ENCODE measurements around the gene UBALD2. TPM values are rescaled to one million over a fixed set of nuclear protein-coding genes. Genes with fewer than 3 reads are reported as not detected.
"Not testable (repeated sequence)": the region's sequence is repeated elsewhere in the genome, so short reads cannot be mapped to it uniquely, and the experiment has no call there.

Gene UBALD2
- total RNA-seq, 1 donor from 2014 or later = 3.4 TPM

DNA sequence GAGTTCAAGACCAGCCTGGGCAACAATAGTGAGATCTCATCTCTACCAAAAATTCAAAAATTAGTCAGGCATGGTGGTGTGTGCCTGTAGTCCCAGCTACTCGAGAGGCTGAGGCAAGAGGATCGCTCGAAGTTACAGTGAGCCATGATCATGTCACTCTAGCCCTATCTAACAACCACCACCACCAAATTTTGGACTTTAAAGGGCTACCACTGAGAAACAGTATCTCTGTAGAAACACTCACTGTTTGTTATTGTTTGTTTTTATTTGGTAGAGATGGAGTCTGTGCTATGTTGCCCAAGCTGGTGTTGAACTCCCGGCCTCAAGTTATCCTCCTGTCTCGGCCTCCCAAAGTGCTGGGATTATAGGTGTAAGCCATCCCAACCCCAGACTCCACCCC, 1.3 kb upstream of the UBALD2 start:
- TF ChIP-seq, protein P1, sequence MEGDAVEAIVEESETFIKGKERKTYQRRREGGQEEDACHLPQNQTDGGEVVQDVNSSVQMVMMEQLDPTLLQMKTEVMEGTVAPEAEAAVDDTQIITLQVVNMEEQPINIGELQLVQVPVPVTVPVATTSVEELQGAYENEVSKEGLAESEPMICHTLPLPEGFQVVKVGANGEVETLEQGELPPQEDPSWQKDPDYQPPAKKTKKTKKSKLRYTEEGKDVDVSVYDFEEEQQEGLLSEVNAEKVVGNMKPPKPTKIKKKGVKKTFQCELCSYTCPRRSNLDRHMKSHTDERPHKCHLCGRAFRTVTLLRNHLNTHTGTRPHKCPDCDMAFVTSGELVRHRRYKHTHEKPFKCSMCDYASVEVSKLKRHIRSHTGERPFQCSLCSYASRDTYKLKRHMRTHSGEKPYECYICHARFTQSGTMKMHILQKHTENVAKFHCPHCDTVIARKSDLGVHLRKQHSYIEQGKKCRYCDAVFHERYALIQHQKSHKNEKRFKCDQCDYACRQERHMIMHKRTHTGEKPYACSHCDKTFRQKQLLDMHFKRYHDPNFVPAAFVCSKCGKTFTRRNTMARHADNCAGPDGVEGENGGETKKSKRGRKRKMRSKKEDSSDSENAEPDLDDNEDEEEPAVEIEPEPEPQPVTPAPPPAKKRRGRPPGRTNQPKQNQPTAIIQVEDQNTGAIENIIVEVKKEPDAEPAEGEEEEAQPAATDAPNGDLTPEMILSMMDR (IDR thresholded peaks at IDR 0.05; ENCODE audit: insufficient read depth, low read length, severe bottlenecking) = no peak
- Histone ChIP-seq H3K36me3 (ENCODE audit: control insufficient read depth, insufficient read depth, low read length) (no peaks in the 10 kb centered on the region), H3K4me3 (ENCODE audit: low read depth, low read length) (no peak overlapping the region), H3K27me3 (ENCODE audit: control insufficient read depth, insufficient read depth, low read length) (no peaks in the 10 kb centered on the region)
- DNase-seq (ENCODE audit: low read depth) = no peak
- FAIRE-seq = no peak

DNA sequence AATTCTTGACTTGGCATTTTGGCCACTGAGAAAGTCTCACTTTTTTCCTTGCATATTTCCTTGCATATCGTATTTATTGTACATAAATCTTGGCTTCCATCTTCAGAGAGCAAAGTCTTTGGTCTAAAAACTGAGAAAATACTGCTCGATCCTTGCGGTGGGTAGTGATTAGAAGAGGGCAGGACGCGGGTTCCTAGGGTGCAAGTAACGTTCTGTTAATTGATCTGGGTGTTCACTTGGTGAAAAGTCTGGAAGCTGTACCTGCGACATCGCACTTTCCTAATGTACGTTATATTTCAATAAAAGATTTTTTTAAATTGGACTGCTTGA, 758 bp upstream of the UBALD2 start:
- no peak overlapping the region for H3K4me3 ChIP-seq (ENCODE audit: low read depth, low read length)
- FAIRE-seq (no peak), DNase-seq (ENCODE audit: low read depth) (no peak)
- H3K36me3 ChIP-seq (ENCODE audit: control insufficient read depth, insufficient read depth, low read length) = peaks cover 2% of the 10 kb centered on the region
- H3K27me3 ChIP-seq (ENCODE audit: control insufficient read depth, insufficient read depth, low read length) = no peaks in the 10 kb centered on the region
- TF ChIP-seq, protein P1 (IDR thresholded peaks at IDR 0.05; ENCODE audit: insufficient read depth, low read length, severe bottlenecking) = no peak

DNA sequence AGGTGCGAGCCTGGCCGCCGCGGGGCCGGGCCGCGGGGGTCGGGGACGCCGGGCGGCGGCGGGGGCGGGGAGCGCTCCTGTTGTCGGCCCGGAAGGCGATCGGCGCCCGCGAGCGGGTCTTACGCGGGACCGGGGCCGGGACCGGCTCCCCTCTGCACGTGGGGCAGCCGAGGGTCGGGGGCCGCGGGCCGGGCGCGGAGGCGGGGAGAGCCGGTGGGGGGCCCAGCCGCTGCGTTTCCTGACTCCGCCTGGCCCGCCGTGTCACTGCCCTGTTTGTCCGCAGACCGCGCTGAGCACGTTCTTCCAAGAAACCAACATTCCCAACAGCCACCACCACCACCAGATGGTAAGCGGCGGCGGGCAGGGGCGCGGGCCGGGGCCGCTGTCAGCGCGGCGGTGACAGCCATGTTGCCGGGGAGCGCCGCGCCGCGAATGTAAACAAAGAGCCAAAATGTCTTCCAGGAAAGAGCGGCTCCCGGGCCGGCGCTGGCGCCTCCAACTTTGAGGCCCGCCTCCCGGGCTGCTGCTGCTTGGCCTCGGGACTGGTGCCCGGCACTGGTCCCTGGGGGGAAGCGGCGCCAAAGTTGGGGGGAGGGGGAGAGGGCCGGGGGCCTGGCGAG, 586 bp downstream of the UBALD2 start:
- Histone ChIP-seq H3K27me3 (ENCODE audit: control insufficient read depth, insufficient read depth, low read length) (no peaks in the 10 kb centered on the region), H3K36me3 (ENCODE audit: control insufficient read depth, insufficient read depth, low read length) (peaks cover 2% of the 10 kb centered on the region), H3K4me3 (ENCODE audit: low read depth, low read length) (peak overlapping the region; percentile 67)
- no peak for FAIRE-seq
- TF ChIP-seq, protein P1 (IDR thresholded peaks at IDR 0.05; ENCODE audit: insufficient read depth, low read length, severe bottlenecking) = no peak
- no peak for DNase-seq (ENCODE audit: low read depth)

DNA sequence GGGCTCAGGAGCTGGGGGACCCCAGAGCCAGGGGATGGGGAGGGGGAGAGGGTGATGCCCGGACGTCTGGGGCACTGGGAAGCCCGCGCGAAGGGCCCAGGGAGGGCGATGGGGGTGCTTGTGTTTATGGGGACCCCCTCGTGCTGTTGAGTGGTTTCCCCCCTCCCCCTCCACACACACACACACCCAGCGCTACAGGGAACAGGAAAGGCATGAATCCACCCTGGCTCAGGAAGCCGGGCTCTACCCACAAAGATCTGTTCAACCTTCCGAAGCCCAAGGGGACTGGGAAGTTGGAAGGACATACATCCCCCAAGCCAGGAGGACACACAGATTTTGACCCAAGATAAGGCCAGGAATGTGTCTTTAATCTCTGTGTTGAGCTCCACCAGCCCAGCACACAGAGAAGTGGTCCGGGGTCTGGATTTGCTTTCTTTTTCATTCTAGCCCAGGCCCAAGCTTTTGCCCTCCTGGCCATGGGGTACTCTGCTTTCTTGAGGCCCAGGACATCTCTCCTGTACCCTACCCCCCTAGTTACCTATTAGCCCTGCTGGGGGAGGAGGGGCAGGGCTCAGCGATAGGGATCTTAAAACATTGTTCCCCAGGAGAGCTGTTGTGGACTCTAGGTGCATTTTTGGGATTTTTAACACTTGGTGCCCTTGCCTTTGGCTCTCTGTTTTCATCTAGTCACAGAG, 1.2 kb downstream of the UBALD2 start:
- Histone ChIP-seq H3K27me3 (ENCODE audit: control insufficient read depth, insufficient read depth, low read length) (no peaks in the 10 kb centered on the region), H3K36me3 (ENCODE audit: control insufficient read depth, insufficient read depth, low read length) (peaks cover 3% of the 10 kb centered on the region), H3K4me3 (ENCODE audit: low read depth, low read length) (peak overlapping the region; percentile 67)
- FAIRE-seq (no peak), DNase-seq (ENCODE audit: low read depth) (peak; percentile 29)
- TF ChIP-seq, protein P1 (IDR thresholded peaks at IDR 0.05; ENCODE audit: insufficient read depth, low read length, severe bottlenecking) = no peak

DNA sequence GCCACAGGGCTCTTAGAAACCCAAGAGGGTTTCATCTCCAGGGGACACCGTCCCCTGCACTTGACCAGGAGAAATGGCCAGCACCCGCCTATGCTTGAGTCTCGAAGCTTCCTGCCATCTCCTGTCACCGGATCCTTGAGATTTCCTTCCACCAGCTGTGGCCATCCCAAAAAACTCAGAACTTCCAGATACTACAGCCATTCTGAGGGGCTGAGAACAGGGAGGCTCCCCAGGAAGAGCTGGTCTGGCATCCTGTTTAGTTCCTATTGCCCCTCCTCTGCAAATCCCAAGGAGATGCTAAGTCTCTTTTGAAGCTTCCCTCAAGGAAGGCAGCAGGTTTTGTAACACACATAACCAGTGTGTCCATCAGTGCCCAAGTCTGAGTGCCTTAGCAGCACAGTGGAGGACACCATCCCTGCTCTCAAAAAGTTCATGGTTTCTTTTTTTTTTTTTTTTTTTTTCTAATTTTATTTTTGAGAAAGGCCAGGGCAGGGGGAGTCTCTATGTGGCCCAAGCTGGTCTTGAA, 2.0 kb downstream of the UBALD2 start:
- FAIRE-seq (no peak), DNase-seq (ENCODE audit: low read depth) (no peak)
- TF ChIP-seq, protein P1 (IDR thresholded peaks at IDR 0.05; ENCODE audit: insufficient read depth, low read length, severe bottlenecking) = no peak
- Histone ChIP-seq H3K27me3 (ENCODE audit: control insufficient read depth, insufficient read depth, low read length) (no peaks in the 10 kb centered on the region), H3K36me3 (ENCODE audit: control insufficient read depth, insufficient read depth, low read length) (peaks cover 3% of the 10 kb centered on the region), H3K4me3 (ENCODE audit: low read depth, low read length) (no peak overlapping the region)

DNA sequence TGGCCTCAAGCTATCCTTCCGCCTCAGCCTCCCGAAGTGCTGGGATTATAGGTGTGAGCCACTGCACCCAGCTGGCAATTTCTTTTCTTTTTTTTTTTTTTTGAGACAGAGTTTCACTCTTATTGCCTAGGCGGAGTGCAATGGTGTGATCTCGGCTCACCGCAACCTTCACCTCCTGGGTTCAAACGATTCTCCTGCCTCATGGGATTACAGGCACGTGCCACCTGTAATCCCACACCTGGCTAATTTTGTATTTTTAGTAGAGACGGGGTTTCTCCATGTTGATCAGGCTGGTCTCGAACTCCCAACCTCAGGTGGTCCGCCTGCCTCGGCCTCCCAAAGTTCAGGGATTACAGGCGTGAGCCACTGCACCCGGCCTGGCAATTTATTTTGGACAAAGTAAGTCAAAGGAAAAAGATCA, 2.4 kb downstream of the UBALD2 start:
- not testable (repeated sequence) for FAIRE-seq

More for the DNA sequence above, 2.4 kb downstream of the UBALD2 start:
- H3K27me3 ChIP-seq (ENCODE audit: control insufficient read depth, insufficient read depth, low read length); H3K4me3 ChIP-seq (ENCODE audit: low read depth, low read length); H3K36me3 ChIP-seq (ENCODE audit: control insufficient read depth, insufficient read depth, low read length); DNase-seq (ENCODE audit: low read depth): not testable (repeated sequence)

Measured in bronchial epithelial cell (primary cell).